Stomach (tissue), 9 donors: ENCODE results near the gene SGTA. TPM values are rescaled to one million over a fixed set of nuclear protein-coding genes. Genes with fewer than 3 reads are reported as not detected.

Experiments
- DNase-seq, 2 donors: peaks; one replicate each; pipeline versions ENCODE4 v3.0.0 to v3.0.0-alpha.2; 2013 to 2019
- H3K27ac ChIP-seq, 5 donors: fragments of 200-600 bp in 4 of 5; sonication (generic) in 4 of 5; one replicate each; pipeline ENCODE4 v1.5.1; 2013 to 2019; ENCODE audit warnings: mild to moderate bottlenecking in 1 of 5, moderate library complexity in 1 of 5
- H3K27me3 ChIP-seq, 3 donors: fragments of 200-600 bp; sonication (generic); one replicate each; pipeline ENCODE4 v1.5.1; 2017 to 2019; ENCODE audit warnings: mixed run types in 1 of 3
- H3K36me3 ChIP-seq, 4 donors: fragments of 200-600 bp; sonication (generic); 1 replicate in 3 of 4; 2 replicates in 1 of 4; pipeline ENCODE4 v1.5.1; 2016 to 2019
- H3K4me1 ChIP-seq, 4 donors: fragments of 200-600 bp; sonication (generic); one replicate each; pipeline ENCODE4 v1.5.1; 2016 to 2019
- H3K4me3 ChIP-seq, 4 donors: fragments of 200-600 bp; sonication (generic) in 3 of 4; one replicate each; pipeline ENCODE4 v1.5.1; 2016 to 2019; ENCODE audit warnings: mild to moderate bottlenecking in 1 of 4
- H3K9me3 ChIP-seq, 4 donors: fragments of 200-600 bp; sonication (generic); one replicate each; pipeline ENCODE4 v1.5.1; 2016 to 2019
- EP300 ChIP-seq: sonication (generic); formaldehyde crosslinking; IDR thresholded peaks from one replicate; pipeline ENCODE4 v1.6.1; 2017; ENCODE audit warnings: antibody characterized with exemption
- POLR2A ChIP-seq, 4 donors: fragments of 450-650 bp; IDR thresholded peaks; one replicate each; pipeline ENCODE4 v1.6.1; 2016; ENCODE audit warnings: antibody characterized with exemption in 4 of 4, control low read depth in 2 of 4, mild to moderate bottlenecking in 1 of 4, moderate library complexity in 1 of 4
- POLR2AphosphoS5 ChIP-seq, 3 donors: sonication (generic); formaldehyde crosslinking; IDR thresholded peaks; one replicate each; pipeline ENCODE4 v1.6.1; 2016; ENCODE audit warnings: antibody characterized with exemption in 3 of 3
- WGBS, 5 donors: extraction: QIAGEN DNeasy Blood & Tissue Kit in 3 of 5; methylation state at CpG; one replicate each; pipeline versions ENCODE4 v1.1.5 to v1.1.7; 2013 to 2018; 5-methylcytosine and 5-hydroxymethylcytosine counted together
- intact Hi-C: fragments of 100-400 bp; cut with DNase I; formaldehyde crosslinking; loops from one replicate; pipeline ENCODE4 v1.15.1; 2023; ENCODE audit warnings: low total_unique reads
- polyA plus RNA-seq, 3 donors: library from polyadenylated mRNA; stranded (reverse); fragments of 200-250 nt; gene quantifications; one replicate each; pipeline ENCODE4 v1.2.3, GENCODE V29; 2013
- total RNA-seq, 5 donors: library from RNA; depleted of rRNA; stranded (reverse); fragments of >200 nt; gene quantifications; one replicate each; pipeline versions ENCODE4 v1.1.0 to v1.2.3, GENCODE V29; 2014 to 2016
- TF ChIP-seq, protein P1 (sequence below), 7 experiments: fragments of 450-650 bp in 4 of 7; fragments of 200-600 bp in 3 of 7; sonication (generic) in 3 of 7; IDR thresholded peaks; one replicate each; pipeline ENCODE4 v1.5.1; 2016 to 2019; ENCODE audit warnings: antibody characterized with exemption in 7 of 7, control low read depth in 2 of 7, mild to moderate bottlenecking in 1 of 7
- donor health status: healthy with polysubstance abuse.
- donor health status: Bipolar disorder and iron deficiency.
- donor health status: healthy.

Gene SGTA
- total and polyA plus RNA-seq, 8 donors, result 18.5 to 173 (median 52.7) TPM

DNA sequence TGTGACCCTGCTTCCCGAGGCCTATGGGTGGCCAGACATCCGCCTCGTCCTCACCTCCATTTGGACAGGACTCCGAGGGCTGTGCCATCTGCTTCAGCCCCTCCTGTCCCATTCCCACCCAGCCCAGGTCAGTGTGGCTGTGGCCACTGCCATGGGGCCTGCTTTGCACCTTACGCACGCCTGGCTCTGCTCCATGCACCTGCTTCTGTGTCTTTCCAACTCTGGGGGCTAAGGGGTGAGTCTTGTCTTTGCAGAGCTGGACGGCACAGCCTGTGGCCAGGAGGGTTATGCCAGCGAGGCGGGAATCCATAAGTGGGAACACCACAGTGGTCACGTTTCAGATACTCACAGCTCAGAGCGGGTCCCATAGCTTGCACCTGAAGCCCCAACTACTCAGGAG, 31.4 kb upstream of the SGTA start:
- Histone ChIP-seq H3K4me3 (no peak overlapping the region), H3K4me1 (peaks cover 0 to 6% (median 4%) of the 10 kb centered on the region in 4 donors), H3K36me3 (peaks cover 16 to 59% (median 49%) of the 10 kb centered on the region in 4 donors), H3K9me3 (no peaks in the 10 kb centered on the region), H3K27me3 (no peaks in the 10 kb centered on the region), H3K27ac (no peak overlapping the region)
- DNase-seq, result no peak
- WGBS, 5 donors, result 93 to 95% (median 94%) methylated on average over 8 to 11 of the region's 11 CpGs
- TF ChIP-seq EP300, result no peak
- TF ChIP-seq POLR2A (IDR thresholded peaks at IDR 0.05), result no peak
- TF ChIP-seq, protein P1, sequence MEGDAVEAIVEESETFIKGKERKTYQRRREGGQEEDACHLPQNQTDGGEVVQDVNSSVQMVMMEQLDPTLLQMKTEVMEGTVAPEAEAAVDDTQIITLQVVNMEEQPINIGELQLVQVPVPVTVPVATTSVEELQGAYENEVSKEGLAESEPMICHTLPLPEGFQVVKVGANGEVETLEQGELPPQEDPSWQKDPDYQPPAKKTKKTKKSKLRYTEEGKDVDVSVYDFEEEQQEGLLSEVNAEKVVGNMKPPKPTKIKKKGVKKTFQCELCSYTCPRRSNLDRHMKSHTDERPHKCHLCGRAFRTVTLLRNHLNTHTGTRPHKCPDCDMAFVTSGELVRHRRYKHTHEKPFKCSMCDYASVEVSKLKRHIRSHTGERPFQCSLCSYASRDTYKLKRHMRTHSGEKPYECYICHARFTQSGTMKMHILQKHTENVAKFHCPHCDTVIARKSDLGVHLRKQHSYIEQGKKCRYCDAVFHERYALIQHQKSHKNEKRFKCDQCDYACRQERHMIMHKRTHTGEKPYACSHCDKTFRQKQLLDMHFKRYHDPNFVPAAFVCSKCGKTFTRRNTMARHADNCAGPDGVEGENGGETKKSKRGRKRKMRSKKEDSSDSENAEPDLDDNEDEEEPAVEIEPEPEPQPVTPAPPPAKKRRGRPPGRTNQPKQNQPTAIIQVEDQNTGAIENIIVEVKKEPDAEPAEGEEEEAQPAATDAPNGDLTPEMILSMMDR (IDR thresholded peaks at IDR 0.05), result no peak
- TF ChIP-seq POLR2AphosphoS5 (IDR thresholded peaks at IDR 0.05), result no peak
- intact Hi-C loops, result no loop called here

GRCh38 chr19:2813235-2814160, 30.4 kb upstream of the SGTA start:
- H3K4me3 ChIP-seq, result no peak overlapping the region

GRCh38 chr19:2812414-2813234, 29.6 kb upstream of the SGTA start:
- Histone ChIP-seq H3K27ac (peak overlapping the region in 1 of 5 donors; percentile 38), H3K4me3 (no peak overlapping the region), H3K4me1 (no peaks in the 10 kb centered on the region), H3K27me3 (no peaks in the 10 kb centered on the region), H3K9me3 (no peaks in the 10 kb centered on the region), H3K36me3 (peaks cover 29 to 77% (median 67%) of the 10 kb centered on the region in 4 donors)
- TF ChIP-seq EP300 (no peak), POLR2AphosphoS5 (IDR thresholded peaks at IDR 0.05) (no peak), POLR2A (IDR thresholded peaks at IDR 0.05) (no peak)
- TF ChIP-seq, protein P1 (IDR thresholded peaks at IDR 0.05), result no peak
- DNase-seq, result no peak
- intact Hi-C loops, result no loop called here
- 92 to 96% (median 94%) methylated on average over 10 to 37 of the region's 37 CpGs for WGBS, 5 donors

More at GRCh38 chr19:2813235-2814160, 30.4 kb upstream of the SGTA start:
- Histone ChIP-seq H3K27ac (peak overlapping the region in 1 of 5 donors; percentile 38), H3K36me3 (peaks cover 23 to 69% (median 58%) of the 10 kb centered on the region in 4 donors), H3K27me3 (no peaks in the 10 kb centered on the region), H3K4me1 (no peaks in the 10 kb centered on the region), H3K9me3 (no peaks in the 10 kb centered on the region)
- no peak for DNase-seq
- no peak for TF ChIP-seq POLR2AphosphoS5 (IDR thresholded peaks at IDR 0.05)
- TF ChIP-seq, protein P1 (IDR thresholded peaks at IDR 0.05), result no peak
- no peak for TF ChIP-seq POLR2A (IDR thresholded peaks at IDR 0.05)
- TF ChIP-seq EP300, result no peak
- intact Hi-C loops, result no loop called here
- 80 to 92% (median 88%) methylated on average over 10 to 35 of the region's 35 CpGs for WGBS, 5 donors

GRCh38 chr19:2811735-2812413, 28.8 kb upstream of the SGTA start:
- DNase-seq, result no peak
- Histone ChIP-seq H3K36me3 (peaks cover 35 to 85% (median 74%) of the 10 kb centered on the region in 4 donors), H3K27ac (no peak overlapping the region), H3K4me1 (no peaks in the 10 kb centered on the region), H3K4me3 (no peak overlapping the region), H3K27me3 (no peaks in the 10 kb centered on the region), H3K9me3 (no peaks in the 10 kb centered on the region)
- TF ChIP-seq, protein P1 (IDR thresholded peaks at IDR 0.05), result no peak
- TF ChIP-seq EP300 (no peak), POLR2A (IDR thresholded peaks at IDR 0.05) (no peak), POLR2AphosphoS5 (IDR thresholded peaks at IDR 0.05) (no peak)
- intact Hi-C loops, result no loop called here
- 83 to 93% (median 91%) methylated on average over 29 to 34 of the region's 34 CpGs for WGBS, 5 donors
